M059J (cell line): ENCODE data around the gene CEACAM5. TPM values are rescaled to one million over a fixed set of nuclear protein-coding genes. Genes with fewer than 3 reads are reported as not detected.

Experiments used
- DNase-seq: peaks from one replicate; pipeline ENCODE4 v3.0.0-alpha.2; 2012; ENCODE audit warnings: low read depth
- total RNA-seq: library from RNA; depleted of rRNA; stranded (reverse); fragments of >200 nt; shearing (Covaris generic); gene quantifications from 2 replicates; pipeline ENCODE4 v1.2.3, GENCODE V29; 2014; rRNA removed

Gene CEACAM5
- total RNA-seq = not detected in 2 replicates

DNA sequence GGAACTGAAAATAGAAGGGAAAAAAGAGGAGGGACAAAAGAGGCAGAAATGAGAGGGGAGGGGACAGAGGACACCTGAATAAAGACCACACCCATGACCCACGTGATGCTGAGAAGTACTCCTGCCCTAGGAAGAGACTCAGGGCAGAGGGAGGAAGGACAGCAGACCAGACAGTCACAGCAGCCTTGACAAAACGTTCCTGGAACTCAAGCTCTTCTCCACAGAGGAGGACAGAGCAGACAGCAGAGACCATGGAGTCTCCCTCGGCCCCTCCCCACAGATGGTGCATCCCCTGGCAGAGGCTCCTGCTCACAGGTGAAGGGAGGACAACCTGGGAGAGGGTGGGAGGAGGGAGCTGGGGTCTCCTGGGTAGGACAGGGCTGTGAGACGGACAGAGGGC, at the start of gene CEACAM5:
Gene CEACAM5, plus strand, starts transcription at position 146 of the 400 bp plus-strand sequence. Its CDS starts 106 bp downstream, at position 252.
- DNase-seq = no peak

DNA sequence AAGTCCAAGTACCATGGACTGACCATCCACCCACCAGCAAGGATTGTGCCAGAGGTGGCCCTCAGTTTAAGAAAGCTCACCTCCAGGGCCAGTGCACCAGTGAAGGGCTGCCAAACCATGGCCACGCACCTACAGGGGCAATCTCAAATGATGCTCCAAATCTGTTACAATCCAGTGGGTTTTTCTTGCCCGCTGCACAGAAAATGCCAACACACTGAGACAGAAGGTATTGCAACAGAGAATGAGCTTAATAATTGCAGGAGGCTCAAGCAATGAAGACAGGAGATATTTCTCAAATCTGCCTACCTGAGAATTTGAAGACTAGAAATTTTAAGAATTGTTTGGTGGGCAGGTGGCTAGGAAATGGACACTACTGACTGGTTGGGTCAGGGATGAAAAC, 42.4 kb upstream of the CEACAM5 start:
- DNase-seq = no peak

- DNase-seq = no peak
These were observed 40.1 kb upstream of the CEACAM5 start for GRCh38 chr19:41668315-41668714.

DNA sequence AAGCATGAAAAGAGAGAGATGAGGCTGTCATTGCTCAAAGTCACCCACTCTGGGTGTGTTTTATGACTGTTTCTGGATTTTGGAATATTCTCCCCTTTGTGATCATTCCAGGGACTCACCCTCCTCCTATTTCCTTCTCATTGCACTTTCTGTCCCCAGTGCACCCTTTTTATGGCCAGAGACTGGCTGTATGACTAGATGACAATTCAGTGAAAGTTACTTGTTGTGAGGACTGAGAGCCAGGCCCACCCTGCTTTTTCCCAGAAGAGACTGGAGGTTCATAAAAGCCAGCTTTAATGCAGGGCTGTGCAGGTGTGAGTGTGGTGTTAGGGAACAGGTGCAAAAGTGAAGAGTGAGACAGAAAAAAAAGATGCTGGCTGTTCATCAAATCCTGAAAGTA, 37.7 kb upstream of the CEACAM5 start:
- no peak for DNase-seq

DNA sequence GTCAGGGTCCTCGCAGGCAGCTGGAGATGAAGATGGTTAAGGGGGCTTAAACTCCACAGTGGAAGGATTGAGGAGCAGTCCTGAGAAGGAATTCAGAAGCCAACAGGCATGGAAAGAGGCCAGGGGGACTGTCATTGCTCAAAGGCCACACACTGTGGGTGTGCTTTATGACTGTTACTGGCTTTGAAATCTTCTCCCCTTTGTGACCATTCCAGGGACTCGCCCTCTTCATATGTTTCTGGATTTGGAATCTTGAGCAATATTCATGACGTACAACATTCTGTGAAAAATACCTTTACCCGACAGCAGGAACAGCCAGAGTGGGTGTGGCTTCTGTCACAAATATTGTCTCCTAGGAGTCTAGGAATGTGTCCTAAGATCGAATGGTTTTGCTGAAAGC, 36.9 kb upstream of the CEACAM5 start:
- DNase-seq = no peak

GRCh38 chr19:41682437-41682836, 26.0 kb upstream of the CEACAM5 start:
- DNase-seq = no peak

- no peak for DNase-seq
These were observed 21.0 kb upstream of the CEACAM5 start for GRCh38 chr19:41687419-41687818.

- no peak for DNase-seq
These were observed 20.3 kb upstream of the CEACAM5 start, which contains the start of gene CEACAM7 for GRCh38 chr19:41688098-41688497. Gene CEACAM7 (minus strand): TSS chr19:41688270. CDS start chr19:41688165, 105 bp downstream.

DNA sequence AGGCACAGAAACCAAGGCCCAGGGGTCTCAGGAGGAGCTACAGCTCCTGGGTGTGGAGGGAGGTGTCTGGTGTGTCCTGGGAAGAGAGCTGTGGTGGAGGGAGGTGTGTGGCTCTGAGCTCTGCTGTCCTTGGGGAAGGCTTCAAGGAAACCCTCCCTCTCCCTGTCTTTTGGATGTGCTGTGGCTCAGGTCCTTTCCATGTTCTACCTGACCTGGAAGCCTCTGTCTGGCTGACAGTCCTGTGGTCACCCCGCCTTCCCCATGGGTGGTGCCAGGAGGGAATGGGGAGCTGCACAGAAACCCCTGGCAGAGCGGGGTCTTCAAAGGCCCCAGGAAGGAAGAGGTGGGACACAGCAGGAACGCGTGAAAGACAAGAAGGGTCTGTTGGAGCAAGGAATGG, 19.7 kb upstream of the CEACAM5 start:
- DNase-seq = no peak

GRCh38 chr19:41689993-41690800, 18.2 kb upstream of the CEACAM5 start:
- no peak for DNase-seq

- no peak for DNase-seq
These were observed 17.7 kb upstream of the CEACAM5 start for GRCh38 chr19:41690801-41691065.

GRCh38 chr19:41691268-41691970, 17.0 kb upstream of the CEACAM5 start:
- DNase-seq = peak; percentile 1

- DNase-seq = no peak
These were observed 14.2 kb upstream of the CEACAM5 start for GRCh38 chr19:41694196-41694595.

DNA sequence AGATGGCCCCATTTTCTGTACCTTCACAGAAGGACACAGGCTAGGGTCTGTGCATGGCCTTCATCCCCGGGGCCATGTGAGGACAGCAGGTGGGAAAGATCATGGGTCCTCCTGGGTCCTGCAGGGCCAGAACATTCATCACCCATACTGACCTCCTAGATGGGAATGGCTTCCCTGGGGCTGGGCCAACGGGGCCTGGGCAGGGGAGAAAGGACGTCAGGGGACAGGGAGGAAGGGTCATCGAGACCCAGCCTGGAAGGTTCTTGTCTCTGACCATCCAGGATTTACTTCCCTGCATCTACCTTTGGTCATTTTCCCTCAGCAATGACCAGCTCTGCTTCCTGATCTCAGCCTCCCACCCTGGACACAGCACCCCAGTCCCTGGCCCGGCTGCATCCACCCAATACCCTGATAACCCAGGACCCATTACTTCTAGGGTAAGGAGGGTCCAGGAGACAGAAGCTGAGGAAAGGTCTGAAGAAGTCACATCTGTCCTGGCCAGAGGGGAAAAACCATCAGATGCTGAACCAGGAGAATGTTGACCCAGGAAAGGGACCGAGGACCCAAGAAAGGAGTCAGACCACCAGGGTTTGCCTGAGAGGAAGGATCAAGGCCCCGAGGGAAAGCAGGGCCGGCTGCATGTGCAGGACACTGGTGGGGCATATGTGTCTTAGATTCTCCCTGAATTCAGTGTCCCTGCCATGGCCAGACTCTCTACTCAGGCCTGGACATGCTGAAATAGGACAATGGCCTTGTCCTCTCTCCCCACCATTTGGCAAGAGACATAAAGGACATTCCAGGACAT, 13.4 kb upstream of the CEACAM5 start:
- no peak for DNase-seq

GRCh38 chr19:41695745-41696144, 12.7 kb upstream of the CEACAM5 start:
- DNase-seq = no peak

- DNase-seq = peak; percentile 5
These were observed 11.8 kb upstream of the CEACAM5 start for GRCh38 chr19:41696402-41697197.

DNA sequence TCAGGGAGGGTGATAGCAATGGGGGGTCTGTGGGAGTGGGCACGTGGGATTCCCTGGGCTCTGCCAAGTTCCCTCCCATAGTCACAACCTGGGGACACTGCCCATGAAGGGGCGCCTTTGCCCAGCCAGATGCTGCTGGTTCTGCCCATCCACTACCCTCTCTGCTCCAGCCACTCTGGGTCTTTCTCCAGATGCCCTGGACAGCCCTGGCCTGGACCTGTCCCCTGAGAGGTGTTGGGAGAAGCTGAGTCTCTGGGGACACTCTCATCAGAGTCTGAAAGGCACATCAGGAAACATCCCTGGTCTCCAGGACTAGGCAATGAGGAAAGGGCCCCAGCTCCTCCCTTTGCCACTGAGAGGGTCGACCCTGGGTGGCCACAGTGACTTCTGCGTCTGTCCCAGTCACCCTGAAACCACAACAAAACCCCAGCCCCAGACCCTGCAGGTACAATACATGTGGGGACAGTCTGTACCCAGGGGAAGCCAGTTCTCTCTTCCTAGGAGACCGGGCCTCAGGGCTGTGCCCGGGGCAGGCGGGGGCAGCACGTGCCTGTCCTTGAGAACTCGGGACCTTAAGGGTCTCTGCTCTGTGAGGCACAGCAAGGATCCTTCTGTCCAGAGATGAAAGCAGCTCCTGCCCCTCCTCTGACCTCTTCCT, 11.1 kb upstream of the CEACAM5 start:
- no peak for DNase-seq

DNA sequence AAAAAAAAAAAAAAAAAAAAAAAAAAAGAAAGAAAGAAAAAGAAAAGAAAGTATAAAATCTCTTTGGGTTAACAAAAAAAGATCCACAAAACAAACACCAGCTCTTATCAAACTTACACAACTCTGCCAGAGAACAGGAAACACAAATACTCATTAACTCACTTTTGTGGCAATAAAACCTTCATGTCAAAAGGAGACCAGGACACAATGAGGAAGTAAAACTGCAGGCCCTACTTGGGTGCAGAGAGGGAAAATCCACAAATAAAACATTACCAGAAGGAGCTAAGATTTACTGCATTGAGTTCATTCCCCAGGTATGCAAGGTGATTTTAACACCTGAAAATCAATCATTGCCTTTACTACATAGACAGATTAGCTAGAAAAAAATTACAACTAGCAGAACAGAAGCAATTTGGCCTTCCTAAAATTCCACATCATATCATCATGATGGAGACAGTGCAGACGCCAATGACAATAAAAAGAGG, 9.6 kb upstream of the CEACAM5 start:
- DNase-seq = no peak

GRCh38 chr19:41699231-41699967, 9.0 kb upstream of the CEACAM5 start:
- peak; percentile 6 for DNase-seq

DNA sequence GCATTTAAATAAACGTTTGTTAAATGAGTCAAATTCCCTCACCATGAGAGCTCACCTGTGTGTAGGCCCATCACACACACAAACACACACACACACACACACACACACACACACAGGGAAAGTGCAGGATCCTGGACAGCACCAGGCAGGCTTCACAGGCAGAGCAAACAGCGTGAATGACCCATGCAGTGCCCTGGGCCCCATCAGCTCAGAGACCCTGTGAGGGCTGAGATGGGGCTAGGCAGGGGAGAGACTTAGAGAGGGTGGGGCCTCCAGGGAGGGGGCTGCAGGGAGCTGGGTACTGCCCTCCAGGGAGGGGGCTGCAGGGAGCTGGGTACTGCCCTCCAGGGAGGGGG, 8.5 kb upstream of the CEACAM5 start:
- DNase-seq = no peak
